GM18861 (cell line): ENCODE measurements around the gene PDRG1.
A peak's percentile ranks its signal among the peaks of the same experiment; 100 is the strongest.

Experiments used
- ATAC-seq: cut with Tn5 transposase; IDR thresholded peaks from one replicate; pipeline ENCODE4 v1.9.1; 2021; ENCODE audit not compliant: unreplicated experiment

Gene PDRG1

GRCh38 chr20:31909253-31910070 is 42.4 kb downstream of the PDRG1 start:
- ATAC-seq, result no peak

- ATAC-seq, result no peak
These were observed 43.4 kb downstream of the PDRG1 start for GRCh38 chr20:31908424-31908823.

GRCh38 chr20:31908016-31908415 is 43.8 kb downstream of the PDRG1 start:
- no peak for ATAC-seq

- no peak for ATAC-seq
These were observed 44.8 kb downstream of the PDRG1 start for GRCh38 chr20:31907046-31907445.

GRCh38 chr20:31906001-31906400 is 45.8 kb downstream of the PDRG1 start:
- ATAC-seq, result no peak

- ATAC-seq, result no peak
These were observed 48.0 kb downstream of the PDRG1 start for GRCh38 chr20:31903627-31904386.

GRCh38 chr20:31901615-31902014 is 50.2 kb downstream of the PDRG1 start:
- no peak for ATAC-seq

GRCh38 chr20:31897541-31897940 is 54.3 kb downstream of the PDRG1 start:
- no peak for ATAC-seq

- ATAC-seq, result no peak
These were observed 55.8 kb downstream of the PDRG1 start for GRCh38 chr20:31896049-31896448.

GRCh38 chr20:31894980-31895675 is 56.7 kb downstream of the PDRG1 start:
- peak; percentile 93 for ATAC-seq
